ENCODE data around the gene LENG9. TPM values are rescaled to one million over a fixed set of nuclear protein-coding genes. Genes with fewer than 3 reads are reported as not detected.
"Not testable (repeated sequence)": the region's sequence is repeated elsewhere in the genome, so short reads cannot be mapped to it uniquely, and the experiment has no call there.

LENG9 gene
- total and polyA plus RNA-seq, 2 experiments from 2014 or later = 0.59 to 7.9 TPM

- Histone ChIP-seq H3K9me2 (replicated peaks; ENCODE audit: insufficient read depth) (no peaks in the 10 kb centered on the region), H4K20me1 (ENCODE audit: insufficient read depth, poor library complexity, severe bottlenecking) (no peaks in the 10 kb centered on the region), H3K4me3 (no peak overlapping the region), H3K79me2 (no peaks in the 10 kb centered on the region), H3K36me3 (replicated peaks; ENCODE audit: insufficient read depth, low read depth) (no peaks in the 10 kb centered on the region), H3K4me1 (ENCODE audit: insufficient read depth) (no peaks in the 10 kb centered on the region), H3K9me3 (ENCODE audit: low read depth) (no peaks in the 10 kb centered on the region), H3K27ac (no peak overlapping the region), H3K27me3 (no peaks in the 10 kb centered on the region), H2AFZ (no peak overlapping the region), H3K4me2 (no peak overlapping the region)
- no peak for DNase-seq (ENCODE audit: low spot score)
- TF ChIP-seq EZH2 (IDR thresholded peaks at IDR 0.05; ENCODE audit: borderline replicate concordance) (no peak), EZH2phosphoT487 (IDR thresholded peaks at IDR 0.05; ENCODE audit: low read depth, severe bottlenecking, unreplicated experiment) (no peak)
- TF ChIP-seq, protein P1, sequence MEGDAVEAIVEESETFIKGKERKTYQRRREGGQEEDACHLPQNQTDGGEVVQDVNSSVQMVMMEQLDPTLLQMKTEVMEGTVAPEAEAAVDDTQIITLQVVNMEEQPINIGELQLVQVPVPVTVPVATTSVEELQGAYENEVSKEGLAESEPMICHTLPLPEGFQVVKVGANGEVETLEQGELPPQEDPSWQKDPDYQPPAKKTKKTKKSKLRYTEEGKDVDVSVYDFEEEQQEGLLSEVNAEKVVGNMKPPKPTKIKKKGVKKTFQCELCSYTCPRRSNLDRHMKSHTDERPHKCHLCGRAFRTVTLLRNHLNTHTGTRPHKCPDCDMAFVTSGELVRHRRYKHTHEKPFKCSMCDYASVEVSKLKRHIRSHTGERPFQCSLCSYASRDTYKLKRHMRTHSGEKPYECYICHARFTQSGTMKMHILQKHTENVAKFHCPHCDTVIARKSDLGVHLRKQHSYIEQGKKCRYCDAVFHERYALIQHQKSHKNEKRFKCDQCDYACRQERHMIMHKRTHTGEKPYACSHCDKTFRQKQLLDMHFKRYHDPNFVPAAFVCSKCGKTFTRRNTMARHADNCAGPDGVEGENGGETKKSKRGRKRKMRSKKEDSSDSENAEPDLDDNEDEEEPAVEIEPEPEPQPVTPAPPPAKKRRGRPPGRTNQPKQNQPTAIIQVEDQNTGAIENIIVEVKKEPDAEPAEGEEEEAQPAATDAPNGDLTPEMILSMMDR (IDR thresholded peaks at IDR 0.05; ENCODE audit: poor library complexity) = no peak
- 60% methylated on average over 10 of the region's 10 CpGs for WGBS (ENCODE audit: low lambda C conversion rate, missing lambda C conversion rate)
These were observed 30.5 kb upstream of the LENG9 start for GRCh38 chr19:54493967-54494585.

GRCh38 chr19:54493056-54493455 lies 29.5 kb upstream of the LENG9 start:
- H4K20me1 ChIP-seq (ENCODE audit: insufficient read depth, poor library complexity, severe bottlenecking); H3K4me1 ChIP-seq (ENCODE audit: insufficient read depth); H3K36me3 ChIP-seq (replicated peaks; ENCODE audit: insufficient read depth, low read depth); H3K9me3 ChIP-seq (ENCODE audit: low read depth); H3K4me3 ChIP-seq; H3K27me3 ChIP-seq; H3K79me2 ChIP-seq; DNase-seq (ENCODE audit: low spot score); H3K27ac ChIP-seq; H3K4me2 ChIP-seq; H2AFZ ChIP-seq; H3K9me2 ChIP-seq (replicated peaks; ENCODE audit: insufficient read depth): not testable (repeated sequence)
- WGBS (ENCODE audit: low lambda C conversion rate, missing lambda C conversion rate) = 78% methylated on average over 5 of the region's 5 CpGs

GRCh38 chr19:54492568-54492967 lies 29.0 kb upstream of the LENG9 start:
- no peaks in the 10 kb centered on the region for H3K79me2 ChIP-seq
- H2AFZ ChIP-seq = no peak overlapping the region
- no peaks in the 10 kb centered on the region for H4K20me1 ChIP-seq (ENCODE audit: insufficient read depth, poor library complexity, severe bottlenecking)
- no peaks in the 10 kb centered on the region for H3K4me1 ChIP-seq (ENCODE audit: insufficient read depth)
- H3K9me2 ChIP-seq (replicated peaks; ENCODE audit: insufficient read depth) = no peaks in the 10 kb centered on the region
- DNase-seq (ENCODE audit: low spot score) = no peak
- no peak overlapping the region for H3K27ac ChIP-seq
- WGBS (ENCODE audit: low lambda C conversion rate, missing lambda C conversion rate) = 85% methylated on average over 18 of the region's 18 CpGs
- no peak overlapping the region for H3K4me3 ChIP-seq
- TF ChIP-seq EZH2phosphoT487 (IDR thresholded peaks at IDR 0.05; ENCODE audit: low read depth, severe bottlenecking, unreplicated experiment) (no peak), EZH2 (IDR thresholded peaks at IDR 0.05; ENCODE audit: borderline replicate concordance) (no peak)
- TF ChIP-seq, protein P1 (IDR thresholded peaks at IDR 0.05; ENCODE audit: poor library complexity) = no peak
- H3K27me3 ChIP-seq = no peaks in the 10 kb centered on the region
- H3K36me3 ChIP-seq (replicated peaks; ENCODE audit: insufficient read depth, low read depth) = no peaks in the 10 kb centered on the region
- H3K9me3 ChIP-seq (ENCODE audit: low read depth) = no peaks in the 10 kb centered on the region
- no peak overlapping the region for H3K4me2 ChIP-seq

DNA sequence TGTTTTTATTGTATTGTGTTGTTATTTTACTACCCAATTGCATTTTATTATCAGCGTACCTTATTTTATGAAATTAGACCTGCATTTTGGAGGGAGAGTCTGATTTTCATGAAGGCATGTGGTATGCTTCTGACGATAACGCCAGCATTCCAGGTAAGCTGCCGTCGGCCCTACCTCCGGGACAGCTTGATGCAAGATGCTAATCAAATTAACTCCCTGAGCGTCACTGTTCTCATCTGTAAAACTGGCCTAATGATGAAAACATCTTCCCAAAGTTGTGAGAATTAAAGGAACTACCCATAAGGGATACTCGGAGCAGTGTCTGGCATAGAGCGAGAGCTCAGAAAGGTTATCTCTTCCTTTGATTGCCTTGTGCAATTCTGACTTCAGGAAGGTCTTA lies 26.2 kb upstream of the LENG9 start:
- TF ChIP-seq EZH2 (IDR thresholded peaks at IDR 0.05; ENCODE audit: borderline replicate concordance) (no peak), EZH2phosphoT487 (IDR thresholded peaks at IDR 0.05; ENCODE audit: low read depth, severe bottlenecking, unreplicated experiment) (no peak)
- TF ChIP-seq, protein P1 (IDR thresholded peaks at IDR 0.05; ENCODE audit: poor library complexity) = no peak
- no peak for DNase-seq (ENCODE audit: low spot score)
- 81% methylated on average over 9 of the region's 9 CpGs for WGBS (ENCODE audit: low lambda C conversion rate, missing lambda C conversion rate)
- Histone ChIP-seq H3K4me2 (no peak overlapping the region), H3K27me3 (no peaks in the 10 kb centered on the region), H2AFZ (no peak overlapping the region), H3K36me3 (replicated peaks; ENCODE audit: insufficient read depth, low read depth) (no peaks in the 10 kb centered on the region), H3K9me2 (replicated peaks; ENCODE audit: insufficient read depth) (no peaks in the 10 kb centered on the region), H3K27ac (no peak overlapping the region), H3K4me1 (ENCODE audit: insufficient read depth) (no peaks in the 10 kb centered on the region), H3K79me2 (no peaks in the 10 kb centered on the region), H3K9me3 (ENCODE audit: low read depth) (no peaks in the 10 kb centered on the region), H3K4me3 (no peak overlapping the region), H4K20me1 (ENCODE audit: insufficient read depth, poor library complexity, severe bottlenecking) (no peaks in the 10 kb centered on the region)

Measured in hepatocyte (in vitro differentiated cells).